ENCODE data around the gene ADRA2A.

ADRA2A gene

DNA sequence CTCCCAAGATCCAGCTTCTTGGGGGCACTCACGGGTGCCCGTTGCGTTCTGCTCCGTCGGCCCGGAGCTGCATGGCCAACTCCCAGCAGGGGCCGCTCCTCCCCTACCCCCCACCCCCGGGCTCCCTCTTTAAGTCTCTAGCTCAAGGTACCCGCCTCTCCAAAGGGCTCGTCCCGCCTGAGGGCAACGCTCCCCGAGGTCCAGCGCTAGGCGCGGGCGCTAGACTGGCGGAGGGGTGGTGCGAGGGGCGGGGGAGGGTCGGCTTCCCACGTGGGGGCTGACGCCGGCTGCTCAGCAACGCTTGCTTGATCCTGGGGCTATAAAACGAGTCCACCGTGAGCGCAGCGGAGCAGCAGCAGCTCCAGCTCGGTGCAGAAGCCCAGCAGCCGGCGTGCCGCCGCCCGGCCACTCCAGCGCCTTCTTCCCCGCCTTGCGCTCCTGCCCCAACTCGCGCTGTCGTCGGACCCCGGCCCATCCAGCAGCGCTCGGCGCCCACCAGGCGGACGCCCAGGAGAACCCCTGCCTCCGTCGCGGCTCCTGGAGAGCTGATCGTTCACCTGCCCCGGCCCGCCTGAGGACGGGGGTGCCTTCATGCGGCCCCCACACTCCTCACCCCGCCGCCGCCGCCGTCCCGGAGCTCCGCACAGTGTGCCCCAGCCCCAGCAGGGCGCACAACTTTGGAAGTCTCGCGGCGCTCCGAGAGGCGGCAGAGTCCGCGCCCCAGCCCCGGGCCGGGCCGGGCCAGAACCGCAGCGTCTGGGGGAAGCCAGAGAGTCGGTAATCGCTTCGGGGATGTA is at the start of gene ADRA2A:
ADRA2A (plus strand) TSS at position 348 of the 797 bp plus-strand sequence. CDS start 968 bp downstream, outside the sequence.
- peak; percentile 49 for DNase-seq
- in situ Hi-C loops (cut with HindIII; ENCODE audit: low pct_ligation_motif_present, low pct_unique_long_range_greater_than_20kb, low sequenced_read_pairs) = no loop called here

DNA sequence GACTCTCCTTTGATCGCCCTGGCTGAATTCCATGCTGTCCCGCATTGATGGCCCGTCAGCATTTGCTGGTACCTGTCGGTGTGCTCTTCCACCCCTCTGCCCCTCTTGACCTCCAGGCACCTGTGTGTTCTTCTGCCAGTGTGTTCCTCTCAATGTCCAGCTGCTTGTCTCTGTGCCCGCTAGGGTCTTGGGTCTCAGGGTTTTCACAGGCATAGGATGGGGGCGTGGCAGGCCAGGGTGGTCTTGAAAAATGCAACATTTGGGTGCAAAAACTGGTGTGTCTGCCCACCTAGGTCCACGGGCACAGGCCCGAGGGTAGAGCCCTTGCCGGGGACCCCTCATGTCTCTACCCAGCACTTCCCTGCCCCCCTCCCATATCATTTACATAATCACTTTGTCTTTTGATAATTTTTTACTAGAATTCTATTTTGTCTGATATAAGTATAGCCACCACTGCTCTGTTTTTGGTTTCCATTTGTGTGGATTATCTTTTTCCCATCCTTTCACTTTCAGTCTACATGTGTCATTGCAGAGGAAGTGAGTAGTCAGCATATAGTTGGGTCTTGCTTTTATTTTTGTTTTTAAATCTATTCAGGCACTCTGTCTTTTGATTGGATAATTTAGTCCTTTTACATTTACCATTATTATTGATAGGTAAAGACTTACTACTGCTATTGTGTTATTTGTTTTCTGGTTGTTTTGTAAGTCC is 46.6 kb upstream of the ADRA2A start:
- no peak for DNase-seq
- in situ Hi-C loops (cut with HindIII; ENCODE audit: low pct_ligation_motif_present, low pct_unique_long_range_greater_than_20kb, low sequenced_read_pairs) = no loop called here

DNA sequence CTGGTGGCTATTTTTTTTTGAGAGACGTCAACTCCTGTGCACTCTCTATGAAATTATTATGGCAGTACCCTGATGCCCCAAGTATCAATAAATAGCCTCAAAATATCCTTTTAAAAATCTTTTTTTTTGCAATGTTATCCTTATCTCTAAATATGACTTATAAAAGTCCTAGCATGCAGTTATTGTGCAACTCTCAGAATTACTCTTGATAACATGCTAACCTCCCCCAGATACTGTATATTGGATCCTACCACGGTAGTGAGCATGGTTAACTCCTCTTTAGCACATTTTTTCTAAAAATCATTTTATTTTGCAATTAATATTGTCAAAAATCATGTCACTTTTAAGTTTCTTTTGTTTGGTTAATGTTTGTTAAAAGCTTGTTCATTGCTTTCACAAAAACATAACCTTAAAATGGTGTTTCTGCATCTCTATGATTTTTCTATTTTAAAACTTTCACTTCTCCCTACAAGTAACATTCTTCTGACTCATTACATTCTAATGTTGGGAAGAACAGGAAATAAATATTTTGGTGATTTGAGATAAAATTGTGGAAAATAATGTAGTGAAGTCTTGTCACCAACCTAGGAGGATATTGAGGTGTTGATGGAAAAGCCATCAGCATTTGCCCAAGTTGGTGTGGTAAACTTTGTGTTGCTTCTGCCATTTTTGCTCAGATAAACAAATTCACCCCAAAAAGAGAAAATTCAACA is 42.1 kb upstream of the ADRA2A start:
- no peak for DNase-seq
- in situ Hi-C loops (cut with HindIII; ENCODE audit: low pct_ligation_motif_present, low pct_unique_long_range_greater_than_20kb, low sequenced_read_pairs) = no loop called here

DNA sequence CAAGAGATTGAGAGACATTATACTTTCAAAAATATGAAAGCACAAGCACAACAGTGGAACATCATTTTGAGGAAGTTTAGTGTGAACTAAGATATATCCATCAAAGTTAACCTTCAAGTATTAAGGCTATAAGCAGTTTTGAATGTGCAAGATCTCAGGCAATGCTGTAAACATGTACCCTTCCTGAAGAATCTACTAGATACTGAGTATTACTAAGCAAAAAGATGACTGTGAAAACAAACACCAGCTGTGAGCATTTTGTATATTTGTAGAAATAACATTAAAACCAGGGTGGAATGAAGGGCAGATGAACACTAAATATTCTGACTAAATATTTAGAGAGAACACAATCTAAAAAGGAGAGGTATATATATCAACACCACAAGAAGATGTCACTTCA is 41.3 kb upstream of the ADRA2A start:
- in situ Hi-C loops (cut with HindIII; ENCODE audit: low pct_ligation_motif_present, low pct_unique_long_range_greater_than_20kb, low sequenced_read_pairs) = no loop called here
- DNase-seq = no peak

DNA sequence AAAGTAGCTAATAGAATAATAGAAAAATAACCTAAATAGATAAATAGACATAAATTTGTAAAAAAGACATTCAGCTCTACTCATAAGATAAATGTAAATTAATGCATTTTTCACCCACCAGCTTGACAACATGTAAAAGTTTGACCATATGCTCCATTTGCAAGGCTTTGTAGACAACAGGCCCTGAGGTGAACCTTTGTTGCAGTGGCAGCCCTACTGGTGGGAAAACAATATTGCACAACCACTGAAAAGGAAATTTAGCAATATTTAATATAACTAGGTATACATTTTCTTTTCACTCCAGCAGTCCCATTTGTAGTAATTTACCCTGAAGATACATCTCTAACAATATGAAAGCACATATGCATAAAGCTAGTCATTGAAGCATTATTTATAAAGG is 39.0 kb upstream of the ADRA2A start:
- peak; percentile 17 for DNase-seq
- in situ Hi-C loops (cut with HindIII; ENCODE audit: low pct_ligation_motif_present, low pct_unique_long_range_greater_than_20kb, low sequenced_read_pairs) = no loop called here

DNA sequence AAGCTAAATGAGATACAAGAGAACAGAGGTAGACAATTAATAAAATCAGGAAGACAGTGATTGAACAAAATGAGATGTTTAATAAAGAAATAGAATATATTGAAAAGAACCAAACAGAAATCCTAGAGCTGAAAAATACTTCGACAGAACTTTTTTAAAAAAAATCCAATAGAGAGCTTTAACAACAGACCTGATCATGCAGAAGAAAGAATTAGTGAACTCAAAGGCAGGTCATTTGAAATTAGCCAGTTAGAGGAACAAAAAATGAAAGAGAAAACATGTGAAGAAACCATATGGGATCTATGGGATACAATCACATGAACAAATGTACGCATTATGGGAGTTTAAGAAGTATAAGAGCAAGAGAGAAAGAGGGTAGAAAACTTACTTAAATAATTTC is 37.3 kb upstream of the ADRA2A start:
- DNase-seq = no peak
- in situ Hi-C loops (cut with HindIII; ENCODE audit: low pct_ligation_motif_present, low pct_unique_long_range_greater_than_20kb, low sequenced_read_pairs) = no loop called here

DNA sequence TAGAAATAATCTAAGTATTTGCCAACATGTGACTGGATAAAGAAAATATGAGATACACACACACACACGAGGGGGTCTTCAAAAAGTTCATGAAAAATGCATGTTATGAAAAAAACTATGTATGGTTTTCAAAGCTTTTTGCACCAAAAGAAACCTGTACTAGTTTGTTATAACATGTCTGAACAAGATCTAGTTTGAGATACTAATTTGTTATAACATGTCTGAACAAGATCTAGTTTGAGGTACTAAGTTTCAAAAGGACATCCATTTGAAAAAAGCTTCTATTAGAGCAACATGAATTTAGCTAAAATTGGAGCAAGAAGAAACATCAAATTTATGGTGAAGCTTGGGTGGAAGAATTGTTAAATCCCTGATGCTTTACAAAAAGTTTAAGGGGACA is 19.8 kb upstream of the ADRA2A start:
- in situ Hi-C loops (cut with HindIII; ENCODE audit: low pct_ligation_motif_present, low pct_unique_long_range_greater_than_20kb, low sequenced_read_pairs) = no loop called here
- no peak for DNase-seq

DNA sequence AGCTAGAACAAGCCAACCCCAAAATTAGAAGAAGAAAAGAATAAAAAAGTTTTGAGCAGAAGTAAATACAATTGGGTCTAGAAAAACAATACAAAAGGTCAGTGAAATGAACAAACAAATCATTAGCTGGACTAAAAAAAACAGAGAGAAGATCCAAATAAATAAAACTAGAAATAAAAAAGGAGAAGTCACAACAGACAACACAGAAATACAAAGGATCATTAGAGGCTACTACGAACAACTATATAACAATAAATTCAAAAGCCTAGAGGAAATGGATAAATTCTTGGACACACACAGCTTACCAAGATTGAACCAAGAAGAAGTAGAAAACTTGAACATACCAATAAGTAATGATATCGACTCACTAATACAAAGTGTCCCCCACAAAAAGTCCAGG is 13.4 kb upstream of the ADRA2A start:
- no peak for DNase-seq
- in situ Hi-C loops (cut with HindIII; ENCODE audit: low pct_ligation_motif_present, low pct_unique_long_range_greater_than_20kb, low sequenced_read_pairs) = no loop called here

DNA sequence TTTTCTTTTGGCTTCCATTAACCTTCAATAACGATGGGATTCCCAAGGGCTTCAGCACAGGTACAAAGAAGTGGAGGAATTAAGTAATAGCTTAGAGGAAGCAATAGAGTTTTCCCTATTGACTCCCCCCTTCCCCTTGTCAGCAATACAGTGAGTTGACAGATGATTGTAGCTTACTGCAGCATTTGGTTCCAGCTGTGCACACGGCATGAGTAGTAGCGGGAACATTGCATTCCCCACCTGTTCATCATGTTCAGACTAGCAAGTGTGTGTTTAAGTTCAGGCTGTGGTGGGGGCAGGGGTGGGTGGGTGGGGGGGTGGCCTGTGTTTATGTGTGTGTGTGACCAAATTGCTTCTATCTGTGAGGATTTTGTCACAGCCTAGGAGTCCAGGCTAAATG is 4.6 kb upstream of the ADRA2A start:
- in situ Hi-C loops (cut with HindIII; ENCODE audit: low pct_ligation_motif_present, low pct_unique_long_range_greater_than_20kb, low sequenced_read_pairs) = no loop called here
- no peak for DNase-seq

DNA sequence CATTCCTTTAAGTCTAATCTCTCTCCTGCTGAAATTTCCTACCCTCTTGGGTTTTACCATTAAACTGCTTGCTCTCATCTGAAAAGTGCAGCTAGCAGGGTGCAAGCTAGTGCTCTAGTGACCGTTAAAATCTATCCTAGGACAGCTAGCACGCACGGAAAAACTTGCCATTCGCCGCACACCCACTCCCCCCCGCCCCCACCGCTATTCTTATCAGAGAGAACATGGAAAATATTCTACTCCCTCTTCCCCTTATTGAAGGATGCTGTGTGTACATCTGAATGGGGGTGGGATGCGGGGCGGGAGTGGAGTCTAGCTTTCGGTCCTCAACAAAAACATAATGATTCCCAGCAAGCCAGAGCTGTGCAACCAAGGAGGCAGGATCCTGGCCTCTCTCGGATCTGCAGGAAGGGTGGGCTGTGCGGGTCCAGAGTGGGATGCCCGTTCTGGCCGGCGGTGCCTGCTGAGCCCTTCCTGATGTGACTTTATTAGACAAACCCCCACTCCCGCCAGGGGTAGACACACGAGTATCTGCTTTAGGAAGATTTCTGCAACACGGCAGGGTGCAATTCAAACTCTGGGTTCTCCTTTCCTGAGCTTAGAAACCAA is 1.1 kb upstream of the ADRA2A start:
- in situ Hi-C loops (cut with HindIII; ENCODE audit: low pct_ligation_motif_present, low pct_unique_long_range_greater_than_20kb, low sequenced_read_pairs) = no loop called here

DNA sequence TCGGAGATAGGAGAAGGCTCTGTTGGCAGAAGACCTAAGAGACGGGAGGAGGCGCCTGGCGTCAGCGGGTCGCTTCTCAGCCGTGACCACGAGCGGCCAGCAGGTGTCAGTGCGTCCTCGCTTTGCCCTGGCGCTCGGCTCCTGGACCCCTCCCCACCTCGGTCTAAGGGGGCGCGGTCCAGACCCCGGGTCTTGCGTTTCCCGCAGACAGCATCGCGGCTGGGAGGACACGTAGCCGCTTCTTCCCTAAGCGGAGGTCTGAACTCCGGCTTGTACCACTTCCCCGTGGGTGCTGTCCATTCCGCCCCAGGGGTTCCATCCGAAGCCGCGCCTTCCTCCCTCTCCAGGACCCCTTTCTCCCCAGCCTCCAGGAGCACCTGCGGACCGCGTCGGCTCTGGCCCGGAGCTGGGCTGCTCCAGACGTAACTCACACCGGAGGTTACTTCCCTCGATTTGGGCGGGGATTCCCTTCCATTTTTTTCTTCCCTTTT is 593 bp upstream of the ADRA2A start:
- peak; percentile 51 for DNase-seq
- in situ Hi-C loops (cut with HindIII; ENCODE audit: low pct_ligation_motif_present, low pct_unique_long_range_greater_than_20kb, low sequenced_read_pairs) = no loop called here

More for the DNA sequence above, 1.1 kb upstream of the ADRA2A start:
- DNase-seq = no peak

DNA sequence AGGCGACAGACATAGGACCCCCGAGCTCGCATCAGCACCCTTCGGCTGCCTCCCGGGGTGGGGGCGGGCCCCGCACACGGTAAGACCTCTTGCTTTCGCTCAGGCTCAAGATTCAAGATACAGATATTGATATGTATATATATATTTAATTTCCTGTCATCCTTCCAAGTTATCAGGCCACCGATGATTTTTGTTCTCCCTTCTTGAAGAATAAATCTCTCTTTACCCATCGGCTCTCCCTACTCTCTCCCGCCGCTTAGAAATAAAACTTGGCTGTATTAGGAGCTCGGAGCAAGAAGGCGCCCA is 603 bp downstream of the ADRA2A start:
- in situ Hi-C loops (cut with HindIII; ENCODE audit: low pct_ligation_motif_present, low pct_unique_long_range_greater_than_20kb, low sequenced_read_pairs) = no loop called here
- no peak for DNase-seq

DNA sequence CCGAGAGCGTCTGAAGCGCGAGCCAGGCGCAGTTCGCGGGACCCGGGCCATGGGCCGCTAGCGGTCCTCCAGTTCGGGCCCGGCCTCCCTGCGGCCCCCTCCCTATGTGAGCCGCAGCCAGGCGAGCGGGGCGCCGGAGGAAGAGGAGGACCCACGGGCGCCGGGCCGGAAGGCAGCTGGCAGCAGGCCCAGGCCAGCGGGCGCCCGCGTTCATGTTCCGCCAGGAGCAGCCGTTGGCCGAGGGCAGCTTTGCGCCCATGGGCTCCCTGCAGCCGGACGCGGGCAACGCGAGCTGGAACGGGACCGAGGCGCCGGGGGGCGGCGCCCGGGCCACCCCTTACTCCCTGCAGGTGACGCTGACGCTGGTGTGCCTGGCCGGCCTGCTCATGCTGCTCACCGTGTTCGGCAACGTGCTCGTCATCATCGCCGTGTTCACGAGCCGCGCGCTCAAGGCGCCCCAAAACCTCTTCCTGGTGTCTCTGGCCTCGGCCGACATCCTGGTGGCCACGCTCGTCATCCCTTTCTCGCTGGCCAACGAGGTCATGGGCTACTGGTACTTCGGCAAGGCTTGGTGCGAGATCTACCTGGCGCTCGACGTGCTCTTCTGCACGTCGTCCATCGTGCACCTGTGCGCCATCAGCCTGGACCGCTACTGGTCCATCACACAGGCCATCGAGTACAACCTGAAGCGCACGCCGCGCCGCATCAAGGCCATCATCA is 1.1 kb downstream of the ADRA2A start:
- DNase-seq = no peak
- in situ Hi-C loops (cut with HindIII; ENCODE audit: low pct_ligation_motif_present, low pct_unique_long_range_greater_than_20kb, low sequenced_read_pairs) = no loop called here

DNA sequence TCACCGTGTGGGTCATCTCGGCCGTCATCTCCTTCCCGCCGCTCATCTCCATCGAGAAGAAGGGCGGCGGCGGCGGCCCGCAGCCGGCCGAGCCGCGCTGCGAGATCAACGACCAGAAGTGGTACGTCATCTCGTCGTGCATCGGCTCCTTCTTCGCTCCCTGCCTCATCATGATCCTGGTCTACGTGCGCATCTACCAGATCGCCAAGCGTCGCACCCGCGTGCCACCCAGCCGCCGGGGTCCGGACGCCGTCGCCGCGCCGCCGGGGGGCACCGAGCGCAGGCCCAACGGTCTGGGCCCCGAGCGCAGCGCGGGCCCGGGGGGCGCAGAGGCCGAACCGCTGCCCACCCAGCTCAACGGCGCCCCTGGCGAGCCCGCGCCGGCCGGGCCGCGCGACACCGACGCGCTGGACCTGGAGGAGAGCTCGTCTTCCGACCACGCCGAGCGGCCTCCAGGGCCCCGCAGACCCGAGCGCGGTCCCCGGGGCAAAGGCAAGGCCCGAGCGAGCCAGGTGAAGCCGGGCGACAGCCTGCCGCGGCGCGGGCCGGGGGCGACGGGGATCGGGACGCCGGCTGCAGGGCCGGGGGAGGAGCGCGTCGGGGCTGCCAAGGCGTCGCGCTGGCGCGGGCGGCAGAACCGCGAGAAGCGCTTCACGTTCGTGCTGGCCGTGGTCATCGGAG is 1.8 kb downstream of the ADRA2A start:
- DNase-seq = no peak
- in situ Hi-C loops (cut with HindIII; ENCODE audit: low pct_ligation_motif_present, low pct_unique_long_range_greater_than_20kb, low sequenced_read_pairs) = no loop called here

DNA sequence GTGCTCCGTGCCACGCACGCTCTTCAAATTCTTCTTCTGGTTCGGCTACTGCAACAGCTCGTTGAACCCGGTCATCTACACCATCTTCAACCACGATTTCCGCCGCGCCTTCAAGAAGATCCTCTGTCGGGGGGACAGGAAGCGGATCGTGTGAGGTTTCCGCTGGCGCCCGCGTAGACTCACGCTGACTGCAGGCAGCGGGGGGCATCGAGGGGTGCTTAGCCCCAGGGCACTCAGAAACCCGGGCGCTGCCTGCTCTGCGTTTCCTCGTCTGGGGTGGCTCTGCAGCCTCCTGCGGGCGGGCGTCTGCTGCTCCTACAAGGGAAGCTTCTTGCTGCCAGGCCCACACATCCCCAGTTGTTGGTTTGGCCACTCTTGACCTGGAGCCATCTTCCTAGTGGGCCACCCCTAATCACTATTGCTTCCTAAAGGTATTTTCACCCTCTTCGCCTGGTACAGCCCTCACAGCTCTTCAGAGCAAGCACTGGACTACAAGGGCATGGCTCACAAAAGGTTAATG is 2.5 kb downstream of the ADRA2A start:
- in situ Hi-C loops (cut with HindIII; ENCODE audit: low pct_ligation_motif_present, low pct_unique_long_range_greater_than_20kb, low sequenced_read_pairs) = no loop called here
- no peak for DNase-seq

DNA sequence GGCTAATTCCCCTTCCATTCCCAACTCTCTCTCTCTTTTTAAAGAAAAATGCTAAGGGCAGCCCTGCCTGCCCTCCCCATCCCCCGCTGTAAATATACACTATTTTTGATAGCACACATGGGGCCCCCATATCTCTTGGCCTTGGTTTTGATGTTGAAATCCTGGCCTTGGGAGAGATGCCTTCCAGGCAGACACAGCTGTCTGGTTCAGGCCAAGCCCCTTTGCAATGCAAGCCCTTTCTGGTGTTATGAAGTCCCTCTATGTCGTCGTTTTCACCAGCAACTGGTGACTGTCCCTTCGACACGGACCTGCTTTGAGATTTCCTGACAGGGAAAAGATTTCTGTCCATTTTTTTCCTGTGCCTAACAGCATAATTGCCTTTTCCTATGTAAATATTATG is 3.0 kb downstream of the ADRA2A start:
- in situ Hi-C loops (cut with HindIII; ENCODE audit: low pct_ligation_motif_present, low pct_unique_long_range_greater_than_20kb, low sequenced_read_pairs) = no loop called here
- no peak for DNase-seq

DNA sequence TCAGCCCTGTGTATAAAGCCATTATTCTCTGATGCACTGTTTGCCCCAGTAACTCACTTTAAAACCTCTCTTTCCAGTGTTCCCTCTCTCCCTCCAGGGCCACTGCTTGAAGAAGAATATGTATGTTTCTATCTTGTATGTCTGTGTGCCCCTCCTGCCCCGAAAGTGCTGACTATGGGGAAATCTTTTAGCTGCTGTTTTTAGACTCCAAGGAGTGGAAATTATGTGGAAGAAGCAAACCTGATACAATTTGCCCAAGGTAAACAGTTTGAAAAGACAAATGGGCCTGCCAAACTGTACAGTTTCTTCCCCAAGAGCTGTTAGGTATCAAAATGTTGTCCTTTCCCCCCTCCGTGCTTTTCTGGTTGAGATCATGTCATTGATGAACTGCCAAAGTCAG is 3.4 kb downstream of the ADRA2A start:
- in situ Hi-C loops (cut with HindIII; ENCODE audit: low pct_ligation_motif_present, low pct_unique_long_range_greater_than_20kb, low sequenced_read_pairs) = no loop called here
- no peak for DNase-seq

DNA sequence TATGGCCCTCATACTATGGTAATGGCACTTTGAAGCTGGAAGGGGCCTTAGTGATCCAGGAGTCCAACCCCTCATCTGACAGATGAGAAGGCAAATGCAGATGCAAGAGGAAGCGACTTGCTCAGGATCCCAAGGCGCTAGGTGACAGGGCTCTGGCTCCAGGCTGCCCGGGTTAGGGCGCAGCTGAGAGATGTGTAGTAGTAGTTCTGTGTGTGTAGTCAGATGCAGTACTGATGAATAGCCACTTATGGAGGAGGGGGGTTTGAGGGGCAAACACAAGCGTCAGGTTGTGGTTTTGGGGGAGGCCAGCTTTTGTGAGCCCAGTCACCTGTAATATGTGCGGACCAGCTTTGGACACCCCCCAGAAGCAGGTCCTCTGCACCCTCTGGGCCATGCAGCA is 4.8 kb downstream of the ADRA2A start:
- in situ Hi-C loops (cut with HindIII; ENCODE audit: low pct_ligation_motif_present, low pct_unique_long_range_greater_than_20kb, low sequenced_read_pairs) = no loop called here

More for the DNA sequence above, 4.8 kb downstream of the ADRA2A start:
- DNase-seq = no peak

Data from ACHN (cell line).